Ovary (tissue), 9 donors: ENCODE measurements around the gene PPP6R1. TPM values are rescaled to one million over a fixed set of nuclear protein-coding genes. Genes with fewer than 3 reads are reported as not detected.

Experiments used
- DNase-seq, 5 donors: peaks; one replicate each; pipeline ENCODE4 v3.0.0-alpha.2; 2019 to 2020
- H3K27ac ChIP-seq, 2 donors: fragments of 200-600 bp; one replicate each; pipeline versions ENCODE4 v1.5.1 to v1.8.0; 2019 to 2022
- H3K27me3 ChIP-seq: fragments of 200-600 bp; one replicate; pipeline ENCODE4 v1.8.0; 2022
- H3K36me3 ChIP-seq: fragments of 200-600 bp; sonication (generic); one replicate; pipeline ENCODE4 v1.5.1; 2019
- H3K4me1 ChIP-seq: one replicate; pipeline ENCODE4 v1.8.1; 2013; ENCODE audit warnings: mild to moderate bottlenecking, moderate library complexity; ENCODE audit not compliant: insufficient read depth
- H3K4me3 ChIP-seq: fragments of 200-600 bp; sonication (generic); one replicate; pipeline ENCODE4 v1.5.1; 2017
- H3K9me3 ChIP-seq, 2 donors: fragments of 200-600 bp in 1 of 2; sonication (generic) in 1 of 2; one replicate each; pipeline versions ENCODE4 v1.5.1 to v1.8.1; 2013 to 2019; ENCODE audit warnings: mild to moderate bottlenecking in 1 of 2, moderate library complexity in 1 of 2
- CTCF ChIP-seq, 3 donors: fragments of 450-650 bp in 2 of 3; fragments of 200-600 bp in 1 of 3; IDR thresholded peaks; one replicate each; pipeline versions ENCODE4 v1.5.1 to v1.8.0; 2016 to 2022; ENCODE audit warnings: antibody characterized with exemption in 3 of 3, mild to moderate bottlenecking in 1 of 3
- EP300 ChIP-seq: sonication (generic); formaldehyde crosslinking; IDR thresholded peaks from one replicate; pipeline ENCODE4 v1.6.1; 2017; ENCODE audit warnings: antibody characterized with exemption
- POLR2A ChIP-seq: fragments of 450-650 bp; IDR thresholded peaks from one replicate; pipeline ENCODE4 v1.6.1; 2017; ENCODE audit warnings: antibody characterized with exemption, mild to moderate bottlenecking, moderate library complexity
- WGBS, 3 donors: extraction: QIAGEN DNeasy Blood & Tissue Kit in 1 of 3; methylation state at CpG; one replicate each; pipeline versions ENCODE4 v1.1.5 to v1.1.7; 2013 to 2017; 5-methylcytosine and 5-hydroxymethylcytosine counted together
- intact Hi-C, 4 donors: fragments of 100-400 bp; cut with DNase I; formaldehyde crosslinking; loops; one replicate each; pipeline versions ENCODE4 v1.11.0 to v1.15.1; 2022 to 2023
- polyA plus RNA-seq, 2 donors: library from polyadenylated mRNA; stranded (reverse); fragments of 200-250 nt in 1 of 2; fragments of 350-450 nt in 1 of 2; fragmentation: Illumina TruSeq in 1 of 2; extraction: RNeasy Lipid Tissue Mini Kit (QIAGEN cat#74804) in 1 of 2; gene quantifications; one replicate each; pipeline ENCODE4 v1.2.3, GENCODE V29; 2013 to 2014
- total RNA-seq, 7 donors: library from RNA; depleted of rRNA in 2 of 7; stranded (reverse); fragments of >200 nt in 2 of 7; fragmentation: NEBNext Ultra II Directional in 3 of 7; extraction: Animal tissue kit (Norgen Biotek cat#: 25700) in 3 of 7; gene quantifications; one replicate each; pipeline versions ENCODE4 v1.1.0 to v1.2.4, GENCODE V29; 2016 to 2023
- donor health status: DM: no; HTN: no; CAD: no; lungs with moderate emphysema.
- donor health status: DM: no; HTN: no; CAD: no.
- donor health status: Bipolar disorder and iron deficiency.
- donor health status: DM: yes; HTN: yes; CAD: no.
- donor health status: DM: no; HTN: no; CAD: no.
- donor health status: DM: yes; HTN: yes; CAD: no.

The PPP6R1 gene
- total and polyA plus RNA-seq, 9 donors = 14.1 to 52.2 (median 42.9) TPM

GRCh38 chr19:55265723-55266386 is 7.0 kb upstream of the PPP6R1 start:
- Histone ChIP-seq H3K4me3 (no peak overlapping the region), H3K9me3 (no peaks in the 10 kb centered on the region), H3K4me1 (no peaks in the 10 kb centered on the region), H3K27me3 (no peaks in the 10 kb centered on the region), H3K36me3 (no peaks in the 10 kb centered on the region), H3K27ac (no peak overlapping the region)
- WGBS, 3 donors = 90 to 92% (median 92%) methylated on average over 12 of the region's 12 CpGs
- intact Hi-C loops = no loop called here
- no peak for TF ChIP-seq CTCF (IDR thresholded peaks at IDR 0.05)
- TF ChIP-seq EP300 = no peak
- no peak for TF ChIP-seq POLR2A
- DNase-seq = no peak

GRCh38 chr19:55265173-55265572 is 6.4 kb upstream of the PPP6R1 start:
- DNase-seq = no peak
- no peaks in the 10 kb centered on the region for H3K27me3 ChIP-seq
- intact Hi-C loops = no loop called here
- H3K27ac ChIP-seq = no peak overlapping the region
- no peaks in the 10 kb centered on the region for H3K4me1 ChIP-seq
- H3K9me3 ChIP-seq = no peaks in the 10 kb centered on the region
- WGBS, 3 donors = 92 to 95% (median 94%) methylated on average over 16 of the region's 16 CpGs
- no peak overlapping the region for H3K4me3 ChIP-seq
- no peaks in the 10 kb centered on the region for H3K36me3 ChIP-seq
- TF ChIP-seq POLR2A (no peak), EP300 (no peak), CTCF (IDR thresholded peaks at IDR 0.05) (no peak)

- no peak overlapping the region for H3K4me3 ChIP-seq
- DNase-seq = no peak
- H3K9me3 ChIP-seq = no peaks in the 10 kb centered on the region
- TF ChIP-seq CTCF (IDR thresholded peaks at IDR 0.05) = no peak
- TF ChIP-seq EP300 = no peak
- no peak for TF ChIP-seq POLR2A
- intact Hi-C loops = no loop called here
- H3K27me3 ChIP-seq = no peaks in the 10 kb centered on the region
- H3K4me1 ChIP-seq = peaks cover 4% of the 10 kb centered on the region
- H3K27ac ChIP-seq = no peak overlapping the region
- 67 to 73% (median 70%) methylated on average over 5 of the region's 5 CpGs for WGBS, 3 donors
- no peaks in the 10 kb centered on the region for H3K36me3 ChIP-seq
These were observed 5.7 kb upstream of the PPP6R1 start for GRCh38 chr19:55264531-55264930.

GRCh38 chr19:55262359-55262758 is 3.5 kb upstream of the PPP6R1 start:
- DNase-seq = no peak

More at GRCh38 chr19:55262359-55262758, 3.5 kb upstream of the PPP6R1 start:
- 92 to 95% (median 94%) methylated on average over 9 of the region's 9 CpGs for WGBS, 3 donors
- Histone ChIP-seq H3K4me3 (no peak overlapping the region), H3K27me3 (no peaks in the 10 kb centered on the region), H3K4me1 (peaks cover 4% of the 10 kb centered on the region), H3K9me3 (no peaks in the 10 kb centered on the region), H3K36me3 (no peaks in the 10 kb centered on the region), H3K27ac (no peak overlapping the region)
- TF ChIP-seq CTCF (IDR thresholded peaks at IDR 0.05) = no peak
- TF ChIP-seq POLR2A = no peak
- no peak for TF ChIP-seq EP300
- intact Hi-C loops = no loop called here
